HG03025 (cell line): ENCODE data around the gene GLT6D1.
"Not testable (repeated sequence)": the region's sequence is repeated elsewhere in the genome, so short reads cannot be mapped to it uniquely, and the experiment has no call there.

Experiments
- ATAC-seq: cut with Tn5 transposase; IDR thresholded peaks from one replicate; pipeline ENCODE4 v1.9.1; 2021; ENCODE audit warnings: mild to moderate bottlenecking, moderate library complexity; ENCODE audit not compliant: unreplicated experiment, low FRiP score

The GLT6D1 gene, protein sequence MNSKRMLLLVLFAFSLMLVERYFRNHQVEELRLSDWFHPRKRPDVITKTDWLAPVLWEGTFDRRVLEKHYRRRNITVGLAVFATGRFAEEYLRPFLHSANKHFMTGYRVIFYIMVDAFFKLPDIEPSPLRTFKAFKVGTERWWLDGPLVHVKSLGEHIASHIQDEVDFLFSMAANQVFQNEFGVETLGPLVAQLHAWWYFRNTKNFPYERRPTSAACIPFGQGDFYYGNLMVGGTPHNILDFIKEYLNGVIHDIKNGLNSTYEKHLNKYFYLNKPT

DNA sequence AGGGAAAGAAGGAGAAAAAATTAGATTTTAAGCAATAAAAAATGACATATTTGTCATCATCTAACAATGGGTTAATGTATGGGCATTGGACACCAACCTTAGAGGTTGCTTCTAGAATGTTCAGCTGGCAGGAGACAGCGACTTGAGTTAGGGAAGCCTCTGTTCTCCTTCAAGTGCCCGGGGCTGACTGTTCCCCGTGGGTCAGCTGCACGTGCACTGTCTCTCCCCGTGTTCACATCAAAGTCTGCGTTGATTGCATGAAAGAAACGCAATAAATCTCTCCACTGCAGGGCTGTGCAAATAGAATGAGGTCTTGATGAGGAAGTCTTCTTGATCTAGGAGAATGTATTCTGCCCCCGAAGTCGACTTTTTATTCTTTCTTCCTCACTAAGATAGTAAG is at the start of gene GLT6D1:
Gene GLT6D1 (minus strand): TSS at position 345 of the 400 bp plus-strand sequence. CDS start 353 bp downstream, outside the sequence.
- no peak for ATAC-seq

DNA sequence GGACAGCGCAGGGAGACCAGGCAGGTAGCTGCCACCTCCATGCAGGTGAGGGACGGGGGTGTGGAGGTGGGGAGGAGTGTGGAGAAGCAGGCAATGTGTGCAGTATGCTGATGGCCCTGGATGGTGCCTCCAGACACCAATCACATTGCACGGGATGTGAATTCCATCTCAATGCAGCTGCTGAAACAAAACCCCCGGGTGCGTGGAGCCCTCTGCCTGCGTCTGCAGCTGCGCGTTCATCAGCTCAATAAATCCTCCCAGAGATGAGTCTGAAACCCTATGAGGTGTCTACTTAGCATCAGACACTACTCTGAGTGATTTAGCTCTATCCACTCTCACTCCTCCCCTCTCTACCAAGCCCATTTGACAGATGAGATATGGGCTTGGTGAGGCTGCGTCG is 49.7 kb upstream of the GLT6D1 start:
- no peak for ATAC-seq

DNA sequence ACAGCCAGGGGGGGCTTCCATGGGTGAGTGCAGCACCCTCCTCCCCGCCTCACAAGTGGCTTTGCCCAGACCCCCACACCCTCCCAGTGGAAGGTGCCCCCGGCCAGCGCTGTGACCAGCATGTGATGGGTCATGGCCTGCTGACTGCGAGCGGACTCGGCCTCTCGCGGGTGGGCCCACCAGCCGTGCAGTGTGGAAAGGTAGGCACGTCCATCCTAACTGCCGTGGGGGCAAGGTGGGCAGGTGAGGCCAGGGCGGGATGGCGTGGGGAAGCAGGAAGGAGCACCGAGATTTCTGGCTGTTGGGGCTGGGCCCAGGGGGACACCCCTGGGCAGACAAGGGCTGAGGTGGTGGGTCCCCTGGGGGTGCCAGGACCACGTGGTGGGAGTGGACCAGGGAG is 47.9 kb upstream of the GLT6D1 start:
- ATAC-seq: no peak

DNA sequence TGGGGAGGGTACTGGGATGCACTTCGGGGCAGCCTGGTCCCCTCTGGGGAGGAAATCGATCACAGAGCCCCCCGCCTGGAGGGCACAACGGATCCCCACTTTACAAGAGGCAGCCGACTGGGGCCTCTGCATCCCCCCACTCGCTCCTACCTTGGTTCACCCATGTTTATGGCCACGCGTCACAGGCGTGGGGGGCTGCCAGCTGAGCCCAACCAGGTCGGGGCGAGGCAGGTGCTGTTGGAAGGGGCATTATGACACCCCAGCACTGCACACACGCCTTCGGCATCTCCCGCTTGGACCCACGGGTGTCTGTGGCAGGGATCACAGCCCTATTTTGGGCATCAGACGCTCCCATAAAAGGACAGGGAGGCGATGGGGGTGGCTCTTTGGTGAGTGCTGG is 45.4 kb upstream of the GLT6D1 start:
- ATAC-seq: no peak

DNA sequence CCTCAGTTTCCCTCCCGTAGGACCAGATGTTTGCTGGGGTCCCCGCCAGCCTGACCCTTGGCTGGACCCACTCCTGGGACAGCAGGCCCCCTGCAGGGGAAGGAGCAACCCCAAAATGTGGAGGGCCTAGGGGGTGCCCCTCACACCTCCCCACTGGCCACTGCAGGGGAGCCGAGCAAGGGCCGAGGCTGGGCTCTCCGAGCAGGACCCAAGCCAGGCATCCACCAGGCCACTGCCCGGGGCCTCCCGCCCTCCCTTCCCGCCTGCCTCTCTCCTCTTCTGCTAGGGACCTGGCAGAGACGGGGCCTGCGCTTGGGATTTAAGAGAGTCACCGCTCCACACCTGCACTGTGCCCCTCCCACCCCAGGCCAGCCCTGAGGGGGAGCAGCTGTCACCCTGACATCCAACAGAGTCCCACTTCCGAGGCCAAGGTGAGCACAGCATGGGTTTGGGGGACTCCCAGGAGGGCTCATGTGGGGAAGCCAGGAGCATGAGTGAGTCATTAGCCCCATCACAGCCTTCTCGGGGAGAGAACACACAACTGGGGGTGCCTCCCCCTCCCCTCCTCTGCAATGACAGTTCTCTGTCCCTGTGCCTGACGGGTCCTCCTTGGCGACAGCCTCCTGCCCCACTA is 44.2 kb upstream of the GLT6D1 start:
- no peak for ATAC-seq

DNA sequence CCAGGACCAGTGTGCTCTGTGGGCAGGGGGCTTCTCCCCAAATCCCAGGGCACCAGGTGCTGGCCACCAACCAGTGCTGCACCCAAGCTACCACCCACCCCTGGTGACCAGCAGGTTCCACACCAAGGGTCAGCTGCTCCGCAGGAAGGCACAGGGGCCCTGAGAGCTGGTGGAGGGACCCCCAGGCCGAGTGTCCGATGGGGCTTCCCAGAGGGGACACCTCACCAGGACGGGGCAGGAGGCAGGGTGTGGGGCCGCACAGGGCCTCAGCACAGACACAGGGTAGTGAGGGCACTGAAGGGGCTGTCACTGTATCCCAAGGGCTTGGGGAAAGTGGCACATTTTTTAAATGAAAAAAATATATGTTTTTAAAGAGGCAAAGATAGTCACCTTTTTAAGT is 41.8 kb upstream of the GLT6D1 start:
- no peak for ATAC-seq

DNA sequence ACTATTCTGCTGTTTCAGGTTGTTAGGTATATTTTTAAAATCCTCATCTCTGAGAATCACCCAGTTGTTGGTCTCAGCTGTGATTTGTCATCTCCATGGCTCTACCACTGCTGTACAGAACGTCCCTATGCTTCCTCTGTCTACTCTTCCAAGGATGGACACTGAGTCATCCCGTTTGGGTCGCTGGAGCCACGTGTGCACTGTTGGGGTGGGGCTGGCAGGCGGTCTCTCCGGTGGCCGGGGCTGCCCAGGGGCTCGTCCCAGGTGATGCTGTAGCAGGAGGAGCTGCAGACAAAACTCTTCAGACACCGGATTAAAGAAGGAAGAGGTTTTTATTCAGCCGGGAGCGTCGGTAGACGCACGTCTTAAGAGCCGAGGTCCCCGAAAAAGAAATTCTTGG is 40.7 kb upstream of the GLT6D1 start:
- no peak for ATAC-seq

DNA sequence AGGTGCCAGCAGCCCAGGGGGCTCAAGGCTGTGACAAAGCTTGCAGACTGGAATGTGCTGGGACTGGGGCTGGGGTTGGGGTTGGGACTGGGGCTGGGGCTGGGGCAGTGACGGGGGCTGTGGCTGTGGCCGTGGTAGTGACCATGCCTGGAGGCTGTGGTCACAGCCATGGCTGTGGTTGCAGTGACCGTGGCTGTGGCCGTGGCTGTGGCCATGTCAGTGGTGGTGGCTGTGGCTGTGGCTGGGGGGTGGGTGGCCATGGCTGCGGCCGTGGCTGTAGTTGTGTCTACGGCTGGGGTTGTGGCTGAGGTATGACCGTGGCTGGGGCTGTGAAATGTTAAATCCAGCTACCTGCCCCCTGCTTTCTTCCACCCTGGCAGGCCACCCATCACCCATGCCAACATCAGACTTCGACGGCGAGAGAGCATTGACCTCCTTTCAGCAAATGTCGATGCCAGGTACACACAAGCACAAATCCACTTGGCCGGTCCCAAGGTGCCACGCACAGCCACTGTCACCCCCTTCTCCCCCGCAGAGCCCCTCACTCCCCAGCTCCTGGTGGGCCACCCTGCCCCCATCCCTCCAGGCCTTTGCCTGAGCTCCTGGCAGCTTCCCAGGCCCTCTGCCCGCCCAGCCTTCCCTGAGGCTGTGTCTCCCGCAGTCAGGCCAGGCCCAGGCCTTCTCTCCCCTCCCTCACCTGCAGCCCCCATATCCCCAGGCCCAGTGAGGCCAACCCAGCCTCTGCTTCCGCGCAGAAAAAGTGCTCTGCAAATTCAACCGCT is 39.1 kb upstream of the GLT6D1 start:
- ATAC-seq: no peak

DNA sequence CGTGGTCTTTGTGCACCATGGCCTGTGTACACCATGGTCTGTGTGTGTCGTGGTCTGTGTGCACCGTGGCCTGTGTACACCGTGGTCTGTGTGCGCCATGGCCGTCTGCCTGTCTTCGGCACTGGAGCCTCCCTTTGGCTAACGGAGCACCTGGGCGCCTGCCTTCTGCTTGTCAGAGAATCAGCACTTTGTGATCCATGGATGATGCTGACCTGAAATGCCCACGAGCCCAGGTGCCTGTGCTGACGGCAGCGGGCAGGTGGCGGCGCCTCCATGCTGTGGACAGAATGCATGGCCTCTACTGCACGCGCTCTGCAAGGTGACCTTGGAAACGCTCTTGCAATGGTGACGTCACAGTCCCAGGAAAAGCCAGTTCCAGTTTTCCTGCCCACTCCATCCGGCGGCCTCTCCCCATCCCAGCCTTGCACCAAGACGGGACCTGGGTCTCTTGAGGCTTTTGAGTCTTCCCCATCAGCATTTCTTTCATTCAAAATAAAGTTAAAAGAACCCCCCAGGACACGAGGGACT is 38.4 kb upstream of the GLT6D1 start:
- no peak for ATAC-seq

DNA sequence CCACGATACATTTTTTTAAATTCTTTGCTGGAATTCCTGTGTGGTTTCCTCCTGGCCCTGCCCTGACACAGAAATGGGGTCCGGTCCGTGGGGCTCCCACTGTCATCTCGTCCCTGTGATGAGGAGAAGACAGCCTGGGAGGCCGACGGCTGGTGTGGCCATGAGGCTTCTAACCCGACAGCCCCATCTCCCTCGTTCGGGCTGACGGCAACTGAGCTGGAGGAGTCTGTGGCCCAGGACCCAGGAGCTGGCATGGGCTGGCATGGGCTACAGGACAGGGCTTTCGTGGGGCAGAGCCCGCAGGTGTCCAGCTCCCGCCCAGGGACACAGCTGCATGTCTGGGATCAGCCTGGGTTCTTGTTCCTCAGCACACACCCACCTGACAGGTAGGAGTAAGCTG is 37.6 kb upstream of the GLT6D1 start:
- ATAC-seq: no peak

DNA sequence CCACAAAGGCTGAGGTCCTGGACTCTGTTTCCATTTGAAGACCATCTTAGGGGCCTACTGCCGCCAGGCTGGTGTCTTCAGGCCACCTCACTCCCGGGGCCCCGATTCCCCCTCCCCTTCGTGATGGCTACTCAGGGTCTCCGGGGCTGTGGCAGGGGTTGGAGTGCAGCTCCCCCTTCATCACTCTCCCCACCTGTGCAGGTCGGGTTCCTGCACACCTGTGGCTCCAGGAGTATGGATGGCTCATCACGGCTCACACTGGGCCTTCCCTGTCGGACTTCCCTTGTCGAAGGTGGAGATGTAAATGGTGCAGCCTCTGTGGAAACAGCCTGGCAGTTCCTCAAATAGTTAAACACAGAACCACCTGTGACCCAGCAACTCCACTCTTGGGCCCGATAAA is 35.6 kb upstream of the GLT6D1 start:
- no peak for ATAC-seq

DNA sequence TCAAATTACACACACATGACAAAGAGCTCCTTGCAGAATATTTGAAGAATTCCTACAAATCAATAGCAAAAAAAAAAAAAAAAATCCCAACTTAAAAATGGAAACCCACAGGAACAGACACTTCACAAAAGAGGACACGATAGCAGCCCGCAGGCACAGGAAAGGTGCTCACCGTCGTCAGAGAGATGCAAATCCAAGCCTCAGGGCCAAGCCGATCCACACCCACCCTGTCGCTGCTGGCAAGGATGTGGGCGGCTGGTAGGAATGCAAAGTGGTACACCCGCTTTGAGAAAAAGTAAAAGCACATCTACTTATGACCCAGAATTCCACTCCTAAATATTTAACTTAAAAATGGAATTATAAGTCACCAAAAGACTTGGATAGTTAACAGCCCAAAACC is 34.6 kb upstream of the GLT6D1 start:
- no peak for ATAC-seq

DNA sequence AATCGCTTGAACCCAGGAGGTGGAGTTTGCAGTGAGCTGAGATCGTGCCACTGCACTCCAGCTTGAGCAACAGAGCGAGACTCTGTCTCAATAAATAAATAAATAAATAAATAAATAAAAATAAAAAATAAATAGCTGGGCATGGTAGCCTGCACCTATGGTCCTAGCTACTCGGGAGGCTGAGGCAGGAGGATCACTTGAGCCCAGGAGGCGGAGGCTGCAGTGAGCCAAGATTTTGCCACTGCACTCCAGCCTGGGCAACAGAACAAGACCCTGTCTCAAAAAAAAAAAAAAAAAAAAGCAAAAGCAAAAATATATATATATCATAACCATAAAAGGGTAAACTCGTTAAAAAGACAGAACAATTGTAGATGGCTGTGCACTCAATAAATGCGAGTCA is 33.4 kb upstream of the GLT6D1 start:
- ATAC-seq: not testable (repeated sequence)

DNA sequence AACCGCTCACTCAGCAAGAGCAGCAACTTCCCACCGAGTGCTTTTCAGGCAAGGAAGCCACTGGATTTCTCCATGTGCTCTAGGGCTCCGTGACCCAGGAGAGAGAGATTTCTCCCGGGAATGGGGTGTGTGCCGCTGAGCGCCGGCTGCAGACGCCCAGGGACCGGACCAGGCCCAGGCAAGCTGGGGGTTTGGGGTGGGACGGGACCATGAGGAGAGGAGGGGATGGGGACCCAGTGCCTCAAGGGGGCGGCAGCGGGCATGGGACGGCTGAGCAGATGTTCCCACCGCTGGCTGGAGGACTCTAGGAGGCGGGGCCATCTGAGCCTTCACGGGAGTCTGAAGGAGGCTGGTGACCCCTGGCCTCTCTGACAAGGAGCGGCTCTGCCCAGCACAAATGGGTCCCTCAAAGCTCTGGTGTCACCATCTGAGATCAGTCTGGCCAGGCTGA is 32.3 kb upstream of the GLT6D1 start:
- ATAC-seq: no peak

DNA sequence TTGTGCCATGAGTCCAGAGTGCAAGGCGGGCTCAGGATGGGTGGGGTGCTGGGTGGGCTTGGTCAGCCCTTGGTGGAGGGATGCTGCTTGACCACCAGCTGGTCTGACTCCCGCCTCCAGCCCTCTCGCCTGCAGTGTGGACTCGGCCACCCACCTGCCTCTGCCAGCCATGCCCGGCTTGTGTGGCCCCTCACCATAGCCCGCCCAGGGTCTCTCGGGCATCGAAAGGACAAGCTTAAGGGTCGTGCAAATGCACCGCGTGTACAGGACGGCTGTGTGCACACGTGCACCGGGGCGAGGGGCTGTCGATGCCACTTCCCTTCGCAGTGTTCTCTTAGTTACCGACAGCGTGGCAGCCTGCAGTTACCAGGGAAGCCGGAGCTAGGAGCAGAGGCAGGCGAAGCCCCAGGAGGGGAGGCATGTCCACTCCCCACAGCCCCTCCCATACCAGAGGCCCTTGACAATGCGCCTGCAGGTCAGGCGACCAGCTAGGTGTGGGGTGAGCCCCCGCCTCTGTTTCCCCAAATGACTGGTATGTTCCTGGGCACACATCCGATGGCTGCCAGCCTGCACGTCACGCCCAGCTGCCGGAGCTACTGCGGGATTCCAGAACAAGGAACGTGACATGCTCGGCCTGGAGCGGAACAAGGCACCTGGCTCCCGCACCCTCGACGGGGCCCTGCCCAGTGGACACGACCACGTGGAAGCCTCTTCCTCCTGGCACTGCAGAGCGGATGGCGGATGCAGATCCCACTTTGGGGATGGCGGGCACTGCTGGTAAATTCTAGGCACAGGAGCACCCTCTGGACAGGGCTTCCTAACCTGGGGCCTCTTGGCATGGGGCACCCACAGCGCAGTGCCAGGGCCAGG is 31.6 kb upstream of the GLT6D1 start:
- no peak for ATAC-seq

DNA sequence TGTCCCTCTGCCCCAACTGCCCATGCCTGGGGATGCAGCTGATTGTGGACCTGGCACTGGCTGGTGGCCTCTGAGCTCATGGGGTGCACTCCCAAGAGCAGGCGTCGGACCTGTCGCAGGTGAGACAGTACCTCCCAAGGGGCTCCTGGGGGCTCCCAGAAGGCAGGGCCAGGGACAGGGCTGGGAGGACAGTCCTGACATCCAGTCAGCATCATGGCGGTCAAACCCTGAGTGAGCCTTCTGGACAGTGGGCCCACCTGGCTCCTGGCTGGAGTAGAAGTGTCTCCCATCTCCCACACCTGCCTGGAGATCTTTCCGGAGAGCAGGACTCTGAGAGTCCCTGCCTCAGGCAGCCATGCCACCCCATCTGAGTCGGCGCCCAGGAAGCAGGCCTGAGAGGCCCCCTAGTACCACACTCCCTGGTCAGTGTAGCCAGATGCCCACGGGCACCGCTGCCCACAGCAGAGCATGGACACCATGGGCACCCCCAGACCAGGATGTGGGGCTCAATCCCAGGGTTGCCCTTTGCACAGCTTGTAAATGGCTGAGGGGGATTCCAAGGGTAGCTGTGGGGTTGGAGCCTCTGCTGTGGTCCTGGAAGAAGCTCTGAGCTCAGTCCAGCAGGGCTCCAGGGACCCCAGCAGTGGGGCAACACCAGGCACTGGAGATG is 30.4 kb upstream of the GLT6D1 start:
- no peak for ATAC-seq

DNA sequence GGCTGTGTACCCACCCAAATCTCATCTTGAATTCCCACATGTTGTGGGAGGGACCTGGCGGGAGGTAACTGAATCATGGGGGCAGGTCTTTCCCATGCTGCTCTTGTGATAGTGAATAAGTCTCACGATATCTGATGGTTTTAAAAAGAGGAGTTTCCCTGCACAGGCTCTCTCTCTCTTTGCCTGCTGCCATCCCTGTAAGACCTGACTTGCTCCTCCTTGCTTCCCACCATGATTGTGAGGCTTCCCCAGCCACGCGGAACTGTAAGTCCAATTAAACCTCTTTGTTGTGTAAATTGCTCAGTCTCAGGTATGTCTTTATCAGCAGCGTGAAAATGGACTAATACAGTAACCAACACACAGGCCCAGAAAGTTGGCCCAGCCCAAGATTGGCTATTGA is 29.7 kb upstream of the GLT6D1 start:
- ATAC-seq: not testable (repeated sequence)

DNA sequence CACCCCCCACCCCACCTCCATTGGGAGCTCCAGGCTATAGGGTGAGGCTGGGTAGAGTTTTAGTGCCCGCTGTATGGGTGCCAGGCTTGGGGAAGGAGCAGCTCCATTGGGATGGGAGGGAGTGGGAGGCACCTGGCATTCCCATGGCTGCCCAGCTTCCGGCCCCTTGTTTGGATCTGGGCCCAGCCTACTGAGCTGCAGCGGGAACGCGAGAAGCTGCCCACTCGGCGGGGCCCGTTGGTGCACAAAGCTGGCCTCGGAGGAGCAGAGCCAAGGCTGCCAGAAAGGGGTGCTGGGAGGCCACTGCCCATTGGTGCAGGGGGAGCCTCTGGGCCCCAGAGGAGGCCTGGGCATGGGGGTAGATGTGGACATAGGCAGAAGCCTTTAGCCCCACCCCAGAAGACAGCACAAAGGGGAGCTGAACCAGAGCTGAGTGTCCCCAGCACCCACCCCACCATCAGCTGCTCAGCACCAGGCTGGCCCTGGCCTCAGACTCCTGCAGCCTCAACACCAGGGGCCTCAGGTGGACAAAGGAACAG is 28.2 kb upstream of the GLT6D1 start:
- no peak for ATAC-seq
